GM19023 (cell line): Measurements from ENCODE around the gene SLC25A43.
"Not testable (repeated sequence)": the region's sequence is repeated elsewhere in the genome, so short reads cannot be mapped to it uniquely, and the experiment has no call there.

Experiments
- ATAC-seq: cut with Tn5 transposase; IDR thresholded peaks from one replicate; pipeline ENCODE4 v1.9.1; 2021; ENCODE audit warnings: mild to moderate bottlenecking, moderate library complexity; ENCODE audit not compliant: unreplicated experiment

The SLC25A43 gene

GRCh38 chrX:119406776-119407175 is 7.6 kb downstream of the SLC25A43 start:
- no peak for ATAC-seq

GRCh38 chrX:119407681-119408080 is 8.5 kb downstream of the SLC25A43 start:
- no peak for ATAC-seq

- no peak for ATAC-seq
These were observed 11.1 kb downstream of the SLC25A43 start for GRCh38 chrX:119410027-119410819.

GRCh38 chrX:119410854-119411253 is 11.7 kb downstream of the SLC25A43 start:
- ATAC-seq, result no peak

- no peak for ATAC-seq
These were observed 12.8 kb downstream of the SLC25A43 start for GRCh38 chrX:119411959-119412358.

- ATAC-seq, result no peak
These were observed 18.2 kb downstream of the SLC25A43 start for GRCh38 chrX:119417376-119417775.

GRCh38 chrX:119417842-119418241 is 18.7 kb downstream of the SLC25A43 start:
- ATAC-seq, result no peak

GRCh38 chrX:119419146-119419545 is 20.0 kb downstream of the SLC25A43 start:
- no peak for ATAC-seq

- no peak for ATAC-seq
These were observed 20.8 kb downstream of the SLC25A43 start for GRCh38 chrX:119419898-119420297.

- no peak for ATAC-seq
These were observed 22.0 kb downstream of the SLC25A43 start for GRCh38 chrX:119421016-119421705.

GRCh38 chrX:119423631-119424030 is 24.5 kb downstream of the SLC25A43 start:
- ATAC-seq, result no peak

- no peak for ATAC-seq
These were observed 25.9 kb downstream of the SLC25A43 start for GRCh38 chrX:119424999-119425398.

GRCh38 chrX:119427024-119427794 is 28.1 kb downstream of the SLC25A43 start:
- peak; percentile 83 for ATAC-seq

GRCh38 chrX:119427795-119428185 is 28.7 kb downstream of the SLC25A43 start:
- no peak for ATAC-seq

- ATAC-seq, result no peak
These were observed 30.3 kb downstream of the SLC25A43 start for GRCh38 chrX:119429471-119429870.

GRCh38 chrX:119441295-119441694 is 42.2 kb downstream of the SLC25A43 start:
- ATAC-seq, result not testable (repeated sequence)

GRCh38 chrX:119442286-119442685 is 43.1 kb downstream of the SLC25A43 start:
- ATAC-seq, result no peak

GRCh38 chrX:119453202-119453601 is 54.1 kb downstream of the SLC25A43 start:
- ATAC-seq, result no peak

GRCh38 chrX:119455264-119455663 is 56.1 kb downstream of the SLC25A43 start:
- ATAC-seq, result no peak

- no peak for ATAC-seq
These were observed 60.0 kb downstream of the SLC25A43 start for GRCh38 chrX:119459181-119459580.

GRCh38 chrX:119465555-119465954 is 66.4 kb downstream of the SLC25A43 start:
- no peak for ATAC-seq

- no peak for ATAC-seq
These were observed 67.8 kb downstream of the SLC25A43 start for GRCh38 chrX:119466970-119467369.
